Cardiac septum (tissue), 1 donor: Measurements from ENCODE around the gene MXD1. TPM values are rescaled to one million over a fixed set of nuclear protein-coding genes. Genes with fewer than 3 reads are reported as not detected.
"Not testable (repeated sequence)": the region's sequence is repeated elsewhere in the genome, so short reads cannot be mapped to it uniquely, and the experiment has no call there.

ENCODE experiments used
- DNase-seq: peaks from one replicate; pipeline ENCODE4 v3.0.0-alpha.2; 2020; ENCODE audit warnings: low spot score
- intact Hi-C: fragments of 100-400 bp; cut with DNase I; formaldehyde crosslinking; loops from one replicate; pipeline ENCODE4 v1.14.0; 2022
- total RNA-seq: library from RNA; stranded (reverse); fragmentation: NEBNext Ultra II Directional; extraction: Animal tissue kit (Norgen Biotek cat#: 25700); gene quantifications from one replicate; pipeline ENCODE4 v1.2.1, GENCODE V29; 2021
- donor health status: DM: no; HTN: no; CAD: no.

The MXD1 gene
- total RNA-seq, 1 donor from 2014 or later: 6.2 TPM

- intact Hi-C loops: no loop called here
- DNase-seq: no peak
Measured at GRCh38 chr2:69948032-69948962, 33.4 kb downstream of the MXD1 start.

DNA sequence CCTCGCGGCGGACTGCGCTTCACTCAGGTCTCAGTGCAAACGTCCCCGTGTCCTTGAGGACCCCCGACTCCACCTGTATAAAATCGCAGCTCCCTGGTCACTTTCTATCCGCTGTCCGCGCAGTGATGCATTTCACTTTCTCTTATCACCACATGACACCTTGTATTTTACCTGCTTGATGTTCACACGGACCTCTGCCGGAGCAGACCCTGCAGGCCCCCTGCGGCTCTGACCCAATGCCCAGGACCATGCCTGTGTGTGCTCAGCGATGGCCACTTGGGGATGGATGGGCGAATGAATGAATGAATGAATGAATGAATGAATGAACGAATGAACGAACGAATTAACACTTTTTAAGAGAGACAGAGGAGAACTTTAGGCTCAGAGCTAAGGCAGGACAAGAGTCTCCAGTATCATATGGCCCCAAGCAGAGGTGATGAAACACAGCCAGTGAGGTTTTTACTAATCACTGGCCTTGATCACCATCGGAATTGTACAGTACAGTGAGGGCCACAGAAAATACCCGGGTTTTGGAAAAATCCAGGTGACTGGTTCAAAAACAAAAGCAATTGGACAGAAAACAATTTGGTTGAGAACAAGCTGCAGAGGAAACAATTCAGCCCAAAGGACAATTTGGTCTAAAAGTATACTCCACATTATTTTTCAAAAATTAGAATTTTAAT, 34.2 kb downstream of the MXD1 start:
- DNase-seq: no peak
- intact Hi-C loops: no loop called here

- DNase-seq: no peak
- intact Hi-C loops: no loop called here
Measured at GRCh38 chr2:69950241-69950640, 35.3 kb downstream of the MXD1 start.

- DNase-seq, intact Hi-C loops: not testable (repeated sequence)
Measured at GRCh38 chr2:69950671-69951070, 35.8 kb downstream of the MXD1 start.

DNA sequence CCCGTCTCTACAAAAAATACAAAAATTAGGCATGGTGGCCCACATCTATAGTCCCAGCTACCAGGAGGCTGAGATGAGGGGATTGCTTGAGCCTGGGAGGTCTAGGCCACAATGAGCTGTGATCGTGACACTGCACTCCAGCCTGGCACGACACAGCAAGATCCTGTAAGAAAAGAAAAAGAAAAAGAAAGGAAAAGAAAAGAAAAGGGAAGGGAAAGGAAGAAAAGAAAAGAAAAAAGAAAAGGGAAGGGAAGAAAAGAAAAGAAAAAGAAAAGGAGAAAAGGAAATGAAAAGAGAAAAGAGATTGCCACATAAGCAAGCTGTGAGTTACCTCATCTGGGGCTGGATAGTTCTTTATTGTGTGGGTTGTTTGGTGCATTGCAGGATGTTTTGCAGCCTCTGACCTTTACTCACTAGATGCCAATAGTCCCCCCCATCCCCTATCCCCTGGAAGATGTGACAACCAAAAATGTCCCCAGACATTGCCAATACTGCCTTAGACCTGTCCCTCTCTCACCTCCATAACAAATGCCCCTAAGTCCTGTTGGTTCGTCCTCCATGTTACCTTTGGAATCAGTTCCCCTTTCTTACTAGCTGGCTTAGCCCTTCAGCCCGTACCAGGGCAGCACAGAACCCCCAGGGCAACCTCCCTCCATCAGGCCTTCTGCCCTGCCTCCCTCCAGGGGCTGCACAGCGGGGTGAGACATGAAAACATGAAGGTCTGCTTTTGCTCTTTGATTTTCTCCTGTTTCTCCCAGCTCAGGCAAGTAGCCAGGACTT, 37.6 kb downstream of the MXD1 start:
- intact Hi-C loops: no loop called here
- no peak for DNase-seq

- DNase-seq: no peak
- intact Hi-C loops: no loop called here
Measured at GRCh38 chr2:69954084-69954483, 39.2 kb downstream of the MXD1 start.

DNA sequence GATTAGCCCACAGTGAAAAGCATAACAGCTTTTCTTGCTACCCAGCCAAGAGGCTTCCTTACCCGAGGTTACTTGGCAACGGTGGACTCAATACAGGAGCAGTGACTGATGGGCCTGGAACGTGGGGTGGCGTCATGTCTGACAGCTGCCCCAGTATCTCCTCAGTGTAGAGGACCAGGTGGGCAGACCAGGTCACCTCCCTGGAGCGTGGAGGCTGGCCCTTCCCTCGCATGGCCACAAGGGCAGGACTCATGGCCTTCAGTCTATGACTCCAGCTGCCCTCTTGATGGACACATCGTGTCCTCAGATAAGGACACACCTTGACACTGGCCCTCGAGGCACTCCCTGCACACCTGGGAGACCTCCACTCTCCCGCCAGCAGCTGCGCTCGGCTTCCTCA, 40.1 kb downstream of the MXD1 start:
- DNase-seq: no peak
- intact Hi-C loops: no loop called here

DNA sequence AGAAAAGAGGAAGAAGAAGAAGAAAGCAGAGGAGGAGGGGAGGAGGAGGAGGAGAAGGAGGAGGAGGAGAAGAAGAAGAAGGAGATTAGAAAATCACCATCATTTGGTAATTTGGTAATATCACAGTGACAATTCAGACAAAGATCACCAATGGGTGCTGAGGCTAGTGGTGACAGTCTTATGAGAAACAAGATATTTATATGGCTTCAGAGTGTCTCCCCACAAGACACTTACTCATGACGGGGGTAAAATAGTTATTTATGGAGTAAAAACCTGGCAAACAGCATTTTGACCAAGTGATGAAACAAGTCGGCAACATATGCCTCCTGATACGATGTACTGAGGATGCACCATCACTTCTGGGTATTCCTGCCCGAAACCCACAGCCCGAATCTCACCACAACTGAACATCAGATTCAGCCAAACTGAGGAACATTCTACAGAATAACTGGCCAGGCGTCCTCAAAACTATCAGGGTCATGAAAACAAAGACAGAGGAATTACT, 41.6 kb downstream of the MXD1 start:
- DNase-seq: no peak
- intact Hi-C loops: no loop called here

GRCh38 chr2:69957965-69958364, 43.1 kb downstream of the MXD1 start:
- intact Hi-C loops: no loop called here
- peak; percentile 22 for DNase-seq

- DNase-seq: peak; percentile 68
- intact Hi-C loops: no loop called here
Measured at GRCh38 chr2:69958480-69958879, 43.6 kb downstream of the MXD1 start.

DNA sequence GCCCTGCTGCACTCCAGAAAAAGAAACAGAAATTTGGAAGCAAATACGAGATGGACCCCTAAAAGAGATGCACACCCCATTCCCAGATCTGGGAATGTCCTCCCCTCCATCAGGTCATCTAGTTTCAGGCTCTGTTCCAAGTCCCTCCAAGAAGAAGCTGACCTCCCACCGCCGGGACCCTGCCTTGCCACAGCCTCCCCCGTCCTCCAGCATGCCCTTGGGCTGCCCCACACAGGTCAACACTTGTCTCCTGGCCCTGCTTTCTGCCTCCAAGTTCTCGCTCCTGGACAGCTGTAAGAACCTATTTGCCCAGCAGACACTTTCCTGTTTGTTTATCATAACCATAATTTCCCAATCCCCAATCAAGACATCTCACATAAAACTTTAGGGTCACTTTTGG, 44.5 kb downstream of the MXD1 start:
- intact Hi-C loops: no loop called here
- peak; percentile 53 for DNase-seq

- DNase-seq: peak; percentile 20
- intact Hi-C loops: no loop called here
Measured at GRCh38 chr2:69960821-69961220, 45.9 kb downstream of the MXD1 start.

- intact Hi-C loops: no loop called here
Measured at GRCh38 chr2:69961496-69961895, 46.6 kb downstream of the MXD1 start, which contains the start of gene ASPRV1. ASPRV1 (minus strand) TSS chr2:69961631; CDS start chr2:69961436, 195 bp downstream.

DNA sequence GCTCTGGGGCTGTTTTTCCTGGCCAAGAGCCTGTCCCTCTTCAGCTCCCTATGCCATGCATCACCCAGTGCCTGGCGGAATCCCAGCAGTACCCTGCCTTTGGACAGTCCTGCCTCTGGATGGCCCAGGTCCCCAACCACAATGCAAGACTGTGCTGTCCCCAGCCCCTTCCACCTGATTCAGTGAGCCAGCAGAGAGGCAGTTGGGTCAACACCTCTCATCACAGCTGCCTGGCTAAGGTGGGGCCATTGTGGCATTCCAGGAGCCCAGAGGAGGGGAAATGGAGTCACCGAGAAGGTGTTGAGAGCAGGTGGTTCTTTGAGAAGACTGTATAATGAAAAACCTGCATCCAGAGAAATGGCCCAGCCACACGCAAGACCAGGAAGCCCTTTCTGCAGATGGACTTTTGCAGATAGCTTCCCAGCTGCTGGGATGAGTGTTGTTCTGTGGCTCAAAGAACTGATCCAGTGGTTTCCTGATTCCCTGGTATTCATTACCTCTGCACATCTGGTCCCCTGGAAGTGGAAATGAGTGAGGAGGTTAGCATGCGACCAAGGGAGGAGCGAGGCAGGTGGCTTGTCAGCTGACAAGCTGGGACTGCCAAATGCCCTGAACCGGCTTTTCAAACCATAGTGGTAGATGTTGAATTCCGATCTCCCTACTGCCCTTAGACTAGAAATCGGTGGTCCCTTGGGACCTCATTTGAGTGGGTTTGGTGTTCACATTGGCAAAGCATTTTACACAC, 48.2 kb downstream of the MXD1 start:
- DNase-seq: peak; percentile 73
- intact Hi-C loops: no loop called here

More at GRCh38 chr2:69961496-69961895, 46.6 kb downstream of the MXD1 start, which contains the start of gene ASPRV1:
- peak; percentile 64 for DNase-seq

- peak; percentile 62 for DNase-seq
- intact Hi-C loops: no loop called here
Measured at GRCh38 chr2:69964353-69964841, 49.5 kb downstream of the MXD1 start.

DNA sequence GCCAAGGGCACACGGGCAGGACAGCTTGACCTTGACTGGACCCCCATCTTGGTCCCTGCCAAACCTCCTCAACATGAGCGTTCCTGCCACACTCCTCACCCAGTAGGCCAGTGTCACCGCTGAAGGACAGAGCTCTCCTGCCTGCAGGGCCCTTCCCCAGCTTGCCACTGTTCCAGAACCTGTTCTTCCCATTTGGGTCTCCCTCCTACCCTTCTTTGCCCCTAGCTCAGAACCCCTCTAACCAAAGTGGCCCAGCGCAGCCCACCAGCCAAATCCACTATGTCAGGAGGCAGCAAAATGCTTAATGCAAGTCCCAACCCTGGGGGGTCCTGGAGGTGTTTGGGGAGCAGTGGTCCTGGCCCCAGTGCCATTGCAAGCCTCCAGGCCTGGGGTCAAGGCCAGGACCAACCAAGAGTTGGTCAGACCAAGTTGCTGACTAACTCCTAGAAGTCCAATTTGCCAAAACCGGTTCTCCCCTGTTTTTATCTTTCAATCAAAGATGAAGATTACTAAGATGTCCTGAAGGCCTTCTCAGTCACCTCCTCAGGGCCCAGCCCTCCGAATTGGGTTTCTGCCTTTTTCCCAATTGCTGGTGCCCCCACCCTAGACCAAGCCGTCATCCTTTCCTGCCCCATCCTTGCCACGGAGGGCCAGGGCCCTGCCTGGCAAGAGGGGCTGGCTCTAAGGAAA, 51.0 kb downstream of the MXD1 start:
- intact Hi-C loops: no loop called here
- DNase-seq: peak; percentile 71

DNA sequence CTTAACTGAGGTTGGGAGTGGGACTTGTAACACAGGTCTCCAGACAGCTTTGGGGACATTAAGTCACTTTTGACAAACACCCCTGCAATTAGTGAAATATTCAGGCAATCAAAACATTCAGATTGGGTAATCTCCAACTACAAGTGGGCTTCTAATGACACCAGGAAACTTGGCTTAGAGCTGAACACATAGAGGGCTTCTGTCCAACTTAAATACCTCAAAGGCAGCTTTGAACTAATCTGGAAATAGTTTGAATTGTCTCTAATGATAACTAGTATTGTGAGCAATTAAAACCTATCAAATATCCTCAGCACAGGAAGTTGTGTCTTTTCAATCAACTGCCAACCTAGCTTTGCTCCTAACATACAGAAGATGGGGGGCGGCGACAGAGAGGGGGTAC, 51.6 kb downstream of the MXD1 start:
- DNase-seq: no peak
- intact Hi-C loops: no loop called here

GRCh38 chr2:69968609-69969008, 53.7 kb downstream of the MXD1 start:
- intact Hi-C loops: no loop called here
- DNase-seq: no peak
